Measurements from ENCODE around the gene MCCD1. TPM values are rescaled to one million over a fixed set of nuclear protein-coding genes. Genes with fewer than 3 reads are reported as not detected.

Gene MCCD1
- total and polyA plus RNA-seq, 2 of the 13 experiments (the other 11 are each of a cell fraction or from before 2014, with no cell fraction given): 0.15 TPM; not detected in 1

DNA sequence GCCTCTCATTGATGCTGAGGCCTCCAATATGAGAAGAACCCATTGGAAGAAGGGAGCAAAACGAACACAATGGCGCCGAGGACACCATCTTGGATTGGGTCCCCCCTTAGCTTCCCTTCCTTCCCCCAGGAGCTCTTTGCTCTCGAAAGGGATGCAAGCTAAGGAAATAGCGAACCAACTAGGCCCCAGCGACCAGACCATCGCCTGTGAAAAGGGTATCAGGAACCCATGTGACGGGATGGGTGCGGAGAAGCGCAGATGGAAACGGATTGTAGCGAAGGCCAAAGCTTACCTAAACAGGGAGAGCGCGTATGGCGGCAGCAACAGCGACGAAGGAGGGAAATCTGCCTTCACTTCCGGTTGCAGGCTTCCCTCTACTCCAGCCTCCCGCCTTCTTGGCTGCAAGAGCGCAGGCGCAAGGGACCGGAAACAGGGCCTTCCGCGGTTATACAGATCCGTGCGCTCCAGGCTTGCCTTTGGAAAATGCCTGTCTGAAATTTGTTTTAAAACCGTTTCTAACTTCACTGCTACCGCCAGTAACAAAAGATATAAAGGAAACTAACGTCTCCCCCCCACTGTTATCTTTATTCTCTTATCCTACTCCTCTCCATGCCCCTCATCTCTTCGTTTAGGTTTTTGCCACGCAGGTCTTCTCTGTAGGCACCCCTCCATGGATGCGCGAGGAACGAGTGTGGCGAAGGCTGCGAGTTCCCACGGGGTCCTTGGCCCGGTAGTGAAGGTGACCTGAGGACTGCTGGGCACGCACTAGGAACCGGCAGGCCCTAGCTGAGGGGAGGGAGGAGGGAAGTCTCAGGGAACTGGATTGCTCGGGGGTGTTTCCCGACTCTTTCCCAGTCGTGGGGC, 13.1 kb downstream of the MCCD1 start, which contains the start of gene DDX39B (continued):
- TF ChIP-seq NFYC (CRISPR knock-in tag; IDR thresholded peaks at IDR 0.05) (0 out of 2 replicates have a peak, but pooled peaks have one; percentile 14), ZNF264 (CRISPR knock-in tag; IDR thresholded peaks at IDR 0.05) (peak; percentile 92), NFIB (CRISPR knock-in tag; IDR thresholded peaks at IDR 0.05; ENCODE audit: borderline replicate concordance) (no peak), ZNF558 (CRISPR knock-in tag; IDR thresholded peaks at IDR 0.05; ENCODE audit: borderline replicate concordance) (peak; percentile 66; the same call in 1 of the 2 replicates), JARID2 (CRISPR knock-in tag; IDR thresholded peaks at IDR 0.05; ENCODE audit: insufficient replicate concordance) (no peak), ZSCAN30 (CRISPR knock-in tag; IDR thresholded peaks at IDR 0.05) (no peak), ZNF577 (CRISPR knock-in tag; IDR thresholded peaks at IDR 0.05; ENCODE audit: borderline replicate concordance, low read depth) (no peak), ZNF331 (CRISPR knock-in tag; IDR thresholded peaks at IDR 0.05) (peak; percentile 86), ZIK1 (CRISPR knock-in tag; IDR thresholded peaks at IDR 0.05; ENCODE audit: borderline replicate concordance, low read depth) (peak; percentile 94), YEATS2 (CRISPR knock-in tag; IDR thresholded peaks at IDR 0.05; ENCODE audit: borderline replicate concordance) (peak; percentile 100), ZNF768 (CRISPR knock-in tag; IDR thresholded peaks at IDR 0.05) (no peak), ETV6 (CRISPR knock-in tag; conservative IDR thresholded peaks at IDR 0.05) (peak; percentile 48), FIP1L1 (IDR thresholded peaks at IDR 0.05; ENCODE audit: borderline replicate concordance, insufficient read depth, low read depth, low read length) (no peak), MTF1 (CRISPR knock-in tag; IDR thresholded peaks at IDR 0.05) (no peak; the same call in 1 of the 2 replicates), ZNF205 (CRISPR knock-in tag; IDR thresholded peaks at IDR 0.05) (peak; percentile 62; the same call in 1 of the 2 replicates), HNRNPUL1 (IDR thresholded peaks at IDR 0.05; ENCODE audit: low read depth, low read length) (no peak), ZNF263 (CRISPR knock-in tag; IDR thresholded peaks at IDR 0.05) (peak; percentile 84), MZF1 (CRISPR knock-in tag; IDR thresholded peaks at IDR 0.05; ENCODE audit: borderline replicate concordance) (0 out of 2 replicates have a peak, but pooled peaks have one; percentile 38)
- TF ChIP-seq, protein P1, sequence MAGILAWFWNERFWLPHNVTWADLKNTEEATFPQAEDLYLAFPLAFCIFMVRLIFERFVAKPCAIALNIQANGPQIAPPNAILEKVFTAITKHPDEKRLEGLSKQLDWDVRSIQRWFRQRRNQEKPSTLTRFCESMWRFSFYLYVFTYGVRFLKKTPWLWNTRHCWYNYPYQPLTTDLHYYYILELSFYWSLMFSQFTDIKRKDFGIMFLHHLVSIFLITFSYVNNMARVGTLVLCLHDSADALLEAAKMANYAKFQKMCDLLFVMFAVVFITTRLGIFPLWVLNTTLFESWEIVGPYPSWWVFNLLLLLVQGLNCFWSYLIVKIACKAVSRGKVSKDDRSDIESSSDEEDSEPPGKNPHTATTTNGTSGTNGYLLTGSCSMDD (CRISPR knock-in tag; IDR thresholded peaks at IDR 0.05): 0 out of 2 replicates have a peak, but pooled peaks have one; percentile 14
- TF ChIP-seq, protein P2, sequence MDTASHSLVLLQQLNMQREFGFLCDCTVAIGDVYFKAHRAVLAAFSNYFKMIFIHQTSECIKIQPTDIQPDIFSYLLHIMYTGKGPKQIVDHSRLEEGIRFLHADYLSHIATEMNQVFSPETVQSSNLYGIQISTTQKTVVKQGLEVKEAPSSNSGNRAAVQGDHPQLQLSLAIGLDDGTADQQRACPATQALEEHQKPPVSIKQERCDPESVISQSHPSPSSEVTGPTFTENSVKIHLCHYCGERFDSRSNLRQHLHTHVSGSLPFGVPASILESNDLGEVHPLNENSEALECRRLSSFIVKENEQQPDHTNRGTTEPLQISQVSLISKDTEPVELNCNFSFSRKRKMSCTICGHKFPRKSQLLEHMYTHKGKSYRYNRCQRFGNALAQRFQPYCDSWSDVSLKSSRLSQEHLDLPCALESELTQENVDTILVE (CRISPR knock-in tag; IDR thresholded peaks at IDR 0.05): peak; percentile 65
- TF ChIP-seq, protein P3, sequence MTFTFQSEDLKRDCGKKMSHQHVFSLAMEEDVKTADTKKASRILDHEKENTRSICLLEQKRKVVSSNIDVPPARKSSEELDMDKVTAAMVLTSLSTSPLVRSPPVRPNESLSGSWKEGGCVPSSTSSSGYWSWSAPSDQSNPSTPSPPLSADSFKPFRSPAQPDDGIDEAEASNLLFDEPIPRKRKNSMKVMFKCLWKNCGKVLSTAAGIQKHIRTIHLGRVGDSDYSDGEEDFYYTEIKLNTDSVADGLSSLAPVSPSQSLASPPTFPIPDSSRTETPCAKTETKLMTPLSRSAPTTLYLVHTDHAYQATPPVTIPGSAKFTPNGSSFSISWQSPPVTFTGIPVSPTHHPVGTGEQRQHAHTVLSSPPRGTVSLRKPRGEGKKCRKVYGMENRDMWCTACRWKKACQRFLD (CRISPR knock-in tag; IDR thresholded peaks at IDR 0.05; ENCODE audit: borderline replicate concordance): peak; percentile 49; the same call in 1 of the 2 replicates
- TF ChIP-seq, protein P4, sequence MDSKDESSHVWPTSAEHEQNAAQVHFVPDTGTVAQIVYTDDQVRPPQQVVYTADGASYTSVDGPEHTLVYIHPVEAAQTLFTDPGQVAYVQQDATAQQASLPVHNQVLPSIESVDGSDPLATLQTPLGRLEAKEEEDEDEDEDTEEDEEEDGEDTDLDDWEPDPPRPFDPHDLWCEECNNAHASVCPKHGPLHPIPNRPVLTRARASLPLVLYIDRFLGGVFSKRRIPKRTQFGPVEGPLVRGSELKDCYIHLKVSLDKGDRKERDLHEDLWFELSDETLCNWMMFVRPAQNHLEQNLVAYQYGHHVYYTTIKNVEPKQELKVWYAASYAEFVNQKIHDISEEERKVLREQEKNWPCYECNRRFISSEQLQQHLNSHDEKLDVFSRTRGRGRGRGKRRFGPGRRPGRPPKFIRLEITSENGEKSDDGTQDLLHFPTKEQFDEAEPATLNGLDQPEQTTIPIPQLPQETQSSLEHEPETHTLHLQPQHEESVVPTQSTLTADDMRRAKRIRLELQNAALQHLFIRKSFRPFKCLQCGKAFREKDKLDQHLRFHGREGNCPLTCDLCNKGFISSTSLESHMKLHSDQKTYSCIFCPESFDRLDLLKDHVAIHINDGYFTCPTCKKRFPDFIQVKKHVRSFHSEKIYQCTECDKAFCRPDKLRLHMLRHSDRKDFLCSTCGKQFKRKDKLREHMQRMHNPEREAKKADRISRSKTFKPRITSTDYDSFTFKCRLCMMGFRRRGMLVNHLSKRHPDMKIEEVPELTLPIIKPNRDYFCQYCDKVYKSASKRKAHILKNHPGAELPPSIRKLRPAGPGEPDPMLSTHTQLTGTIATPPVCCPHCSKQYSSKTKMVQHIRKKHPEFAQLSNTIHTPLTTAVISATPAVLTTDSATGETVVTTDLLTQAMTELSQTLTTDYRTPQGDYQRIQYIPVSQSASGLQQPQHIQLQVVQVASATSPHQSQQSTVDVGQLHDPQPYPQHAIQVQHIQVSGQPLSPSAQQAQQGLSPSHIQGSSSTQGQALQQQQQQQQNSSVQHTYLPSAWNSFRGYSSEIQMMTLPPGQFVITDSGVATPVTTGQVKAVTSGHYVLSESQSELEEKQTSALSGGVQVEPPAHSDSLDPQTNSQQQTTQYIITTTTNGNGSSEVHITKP (CRISPR knock-in tag; IDR thresholded peaks at IDR 0.05; ENCODE audit: low read depth): peak; percentile 58; the same call in 1 of the 2 replicates

Measured in HepG2 (cell line).